ENCODE data around the gene ZNF77.

DNA sequence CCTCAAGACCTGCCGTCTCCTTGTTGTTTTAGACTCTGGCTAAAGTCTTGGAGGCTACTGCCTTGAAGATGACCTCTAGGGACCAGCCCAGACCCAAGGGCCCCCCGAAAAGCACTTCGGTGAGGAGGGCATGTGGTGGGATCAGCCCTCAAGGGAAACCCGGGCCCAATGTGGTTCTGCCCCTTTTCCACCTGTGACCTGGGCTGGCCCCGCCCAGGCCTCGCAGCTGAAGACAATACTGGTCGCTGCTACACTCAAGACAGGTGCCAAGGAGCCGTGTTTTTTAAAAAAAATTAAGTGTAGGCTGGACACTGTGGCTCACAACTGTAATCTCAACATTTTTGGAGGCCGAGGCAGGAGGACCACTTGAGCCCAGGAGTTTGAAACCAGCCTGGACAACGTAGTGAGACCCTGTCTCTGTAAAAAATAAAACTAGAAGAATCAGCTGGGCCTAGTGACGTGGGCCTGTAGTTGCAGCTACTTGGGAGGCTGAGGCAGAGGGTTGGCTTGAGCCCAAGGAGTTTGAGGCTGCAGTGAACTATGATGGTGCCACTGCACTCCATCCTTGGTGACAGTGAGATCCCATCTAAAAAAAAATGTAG is 33.5 kb upstream of the ZNF77 start:
- TF ChIP-seq, protein P1, sequence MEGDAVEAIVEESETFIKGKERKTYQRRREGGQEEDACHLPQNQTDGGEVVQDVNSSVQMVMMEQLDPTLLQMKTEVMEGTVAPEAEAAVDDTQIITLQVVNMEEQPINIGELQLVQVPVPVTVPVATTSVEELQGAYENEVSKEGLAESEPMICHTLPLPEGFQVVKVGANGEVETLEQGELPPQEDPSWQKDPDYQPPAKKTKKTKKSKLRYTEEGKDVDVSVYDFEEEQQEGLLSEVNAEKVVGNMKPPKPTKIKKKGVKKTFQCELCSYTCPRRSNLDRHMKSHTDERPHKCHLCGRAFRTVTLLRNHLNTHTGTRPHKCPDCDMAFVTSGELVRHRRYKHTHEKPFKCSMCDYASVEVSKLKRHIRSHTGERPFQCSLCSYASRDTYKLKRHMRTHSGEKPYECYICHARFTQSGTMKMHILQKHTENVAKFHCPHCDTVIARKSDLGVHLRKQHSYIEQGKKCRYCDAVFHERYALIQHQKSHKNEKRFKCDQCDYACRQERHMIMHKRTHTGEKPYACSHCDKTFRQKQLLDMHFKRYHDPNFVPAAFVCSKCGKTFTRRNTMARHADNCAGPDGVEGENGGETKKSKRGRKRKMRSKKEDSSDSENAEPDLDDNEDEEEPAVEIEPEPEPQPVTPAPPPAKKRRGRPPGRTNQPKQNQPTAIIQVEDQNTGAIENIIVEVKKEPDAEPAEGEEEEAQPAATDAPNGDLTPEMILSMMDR (IDR thresholded peaks at IDR 0.05) = no peak
- TF ChIP-seq POLR2A (IDR thresholded peaks at IDR 0.05) = no peak

All from thyroid gland (tissue), 4 donors.